ENCODE data around the gene MOCS3. TPM values are rescaled to one million over a fixed set of nuclear protein-coding genes. Genes with fewer than 3 reads are reported as not detected.
A peak's percentile ranks its signal among the peaks of the same experiment; 100 is the strongest.

MOCS3 gene, protein sequence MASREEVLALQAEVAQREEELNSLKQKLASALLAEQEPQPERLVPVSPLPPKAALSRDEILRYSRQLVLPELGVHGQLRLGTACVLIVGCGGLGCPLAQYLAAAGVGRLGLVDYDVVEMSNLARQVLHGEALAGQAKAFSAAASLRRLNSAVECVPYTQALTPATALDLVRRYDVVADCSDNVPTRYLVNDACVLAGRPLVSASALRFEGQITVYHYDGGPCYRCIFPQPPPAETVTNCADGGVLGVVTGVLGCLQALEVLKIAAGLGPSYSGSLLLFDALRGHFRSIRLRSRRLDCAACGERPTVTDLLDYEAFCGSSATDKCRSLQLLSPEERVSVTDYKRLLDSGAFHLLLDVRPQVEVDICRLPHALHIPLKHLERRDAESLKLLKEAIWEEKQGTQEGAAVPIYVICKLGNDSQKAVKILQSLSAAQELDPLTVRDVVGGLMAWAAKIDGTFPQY
- total RNA-seq (1 to 10 TPM; 8.8 to 8.9 TPM), polyA plus RNA-seq (1 to 10 TPM; 3.9 to 4.9 TPM)

DNA sequence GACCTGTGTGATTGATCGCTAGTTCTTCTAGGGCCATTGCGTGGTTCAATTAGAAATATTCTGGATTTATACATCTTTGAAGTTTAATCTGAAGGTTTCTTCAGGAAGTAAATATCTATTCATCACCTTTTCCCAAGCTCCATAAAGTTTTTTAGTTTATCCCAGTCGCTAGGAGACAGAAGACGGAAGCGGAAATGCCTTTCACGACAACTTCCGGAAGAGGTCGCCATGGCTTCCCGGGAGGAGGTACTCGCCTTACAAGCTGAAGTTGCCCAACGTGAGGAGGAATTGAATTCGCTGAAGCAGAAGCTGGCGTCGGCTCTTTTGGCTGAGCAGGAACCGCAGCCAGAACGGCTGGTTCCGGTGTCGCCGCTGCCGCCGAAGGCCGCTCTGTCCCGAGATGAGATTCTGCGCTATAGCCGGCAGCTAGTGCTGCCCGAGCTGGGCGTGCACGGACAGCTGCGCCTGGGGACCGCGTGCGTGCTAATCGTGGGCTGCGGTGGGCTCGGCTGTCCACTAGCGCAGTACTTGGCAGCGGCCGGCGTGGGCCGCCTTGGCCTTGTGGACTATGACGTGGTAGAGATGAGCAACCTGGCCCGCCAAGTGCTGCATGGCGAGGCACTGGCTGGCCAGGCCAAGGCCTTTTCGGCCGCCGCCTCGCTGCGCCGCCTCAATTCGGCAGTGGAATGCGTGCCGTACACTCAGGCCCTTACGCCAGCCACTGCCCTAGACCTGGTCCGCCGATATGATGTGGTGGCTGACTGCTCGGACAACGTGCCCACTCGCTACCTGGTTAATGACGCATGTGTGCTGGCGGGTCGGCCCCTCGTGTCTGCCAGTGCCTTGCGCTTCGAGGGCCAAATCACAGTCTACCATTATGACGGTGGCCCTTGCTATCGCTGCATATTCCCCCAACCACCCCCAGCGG lies at the start of gene MOCS3:
MOCS3 (plus strand) TSS at position 204 of the 928 bp plus-strand sequence; CDS start at position 229, 25 bp downstream.
- CTCF ChIA-PET (ENCODE audit: partially characterized antibody): interaction anchor here (0.8 to 3.3 kb wide), 10 partner anchors 11 to 210 kb away, joined by 4 to 29 read pairs (median 4); partner anchors contain the start of genes ADNP and BCAS4
- Mint-ChIP-seq H3K4me3 (peak within 1 kb of the TSS; percentile 91 to 98 (median 96)), H3K9me3 (peaks cover 0 to 6% (median 0%) of the 10 kb centered on the region in 8 donors), H3K4me1 (peaks cover 23 to 68% (median 52%) of the 10 kb centered on the region in 4 donors), H3K36me3 (peaks cover 4 to 37% of the 10 kb centered on the region in 2 donors), H3K27me3 (no peaks in the 10 kb centered on the region), H3K27ac (peak within 1 kb of the TSS; percentile 96 to 100 (median 100))
- Histone ChIP-seq H3K36me3 (ENCODE audit: insufficient read depth, low read length) (peaks cover 2% of the 10 kb centered on the region), H3K27ac (ENCODE audit: low read depth, low read length) (peak within 1 kb of the TSS; percentile 91), H3K9me3 (ENCODE audit: control insufficient read depth in 1 of 2, low read length in 2 of 2) (no peaks in the 10 kb centered on the region), H3K4me1 (ENCODE audit: insufficient read depth, low read length) (peaks cover 40% of the 10 kb centered on the region), H3K4me3 (ENCODE audit: low read length in 2 of 2) (peak within 1 kb of the TSS; percentile 86 to 90), H3K27me3 (ENCODE audit: insufficient read depth, low read length) (no peaks in the 10 kb centered on the region)
- DNase-seq: peak; percentile 93
- POLR2A ChIA-PET (ENCODE audit: partially characterized antibody): interaction anchor here (0.7 to 3.4 kb wide), 16 partner anchors 9 to 1233 kb away, joined by 3 to 153 read pairs (median 6); partner anchors contain the start of genes ADNP, BCAS4 and PARD6B
- intact Hi-C loops (cut with micrococcal nuclease): loop anchor here (1.0 kb wide), 4 partner anchors 28 to 228 kb away; partner anchors contain the start of genes ADNP and PARD6B

DNA sequence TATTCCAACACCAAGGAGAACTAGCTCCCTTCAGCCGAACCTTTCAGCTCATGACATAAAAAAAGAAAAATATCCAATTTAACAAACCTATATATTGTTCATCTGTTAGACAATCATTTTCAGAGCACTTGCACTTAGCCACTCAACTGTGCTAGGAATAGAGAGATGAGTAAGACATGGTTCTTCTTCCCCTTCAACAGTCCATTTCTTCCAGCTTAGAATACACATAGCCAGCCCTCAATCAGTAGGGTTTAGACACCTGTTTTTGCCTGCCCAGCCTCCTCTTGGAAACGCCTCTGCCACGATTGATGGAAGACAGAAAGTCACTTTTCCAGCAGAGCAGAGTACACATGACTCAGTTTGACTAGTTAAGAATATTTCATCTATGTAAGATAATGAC lies 49.2 kb upstream of the MOCS3 start:
- Mint-ChIP-seq H3K27ac (peak overlapping the region in 5 of 7 donors; percentile 10 to 85 (median 74)), H3K27me3 (no peaks in the 10 kb centered on the region), H3K36me3 (peaks cover 3 to 23% of the 10 kb centered on the region in 2 donors), H3K4me1 (peaks cover 44 to 83% (median 61%) of the 10 kb centered on the region in 4 donors), H3K9me3 (no peaks in the 10 kb centered on the region), H3K4me3 (peak overlapping the region in 2 of 8 donors; percentile 11 to 43)
- CTCF ChIA-PET (ENCODE audit: partially characterized antibody): interaction anchor here (0.8 to 2.4 kb wide), 5 partner anchors 13 to 27 kb away, joined by 3 to 12 read pairs (median 5); partner anchors contain the start of gene ADNP
- Histone ChIP-seq H3K9me3 (ENCODE audit: control insufficient read depth in 1 of 2, low read length in 2 of 2) (no peaks in the 10 kb centered on the region), H3K27me3 (ENCODE audit: insufficient read depth, low read length) (no peaks in the 10 kb centered on the region), H3K4me1 (ENCODE audit: insufficient read depth, low read length) (peaks cover 77% of the 10 kb centered on the region), H3K27ac (ENCODE audit: low read depth, low read length) (no peak overlapping the region), H3K4me3 (ENCODE audit: low read length in 2 of 2) (no peak overlapping the region), H3K36me3 (ENCODE audit: insufficient read depth, low read length) (no peaks in the 10 kb centered on the region)
- no peak for DNase-seq
- POLR2A ChIA-PET (ENCODE audit: partially characterized antibody): interaction anchor here (1.5 to 1.6 kb wide), 2 partner anchors 20 to 22 kb away, joined by 4 to 6 read pairs; partner anchors contain the start of gene ADNP
- intact Hi-C loops (cut with micrococcal nuclease): no loop called here

DNA sequence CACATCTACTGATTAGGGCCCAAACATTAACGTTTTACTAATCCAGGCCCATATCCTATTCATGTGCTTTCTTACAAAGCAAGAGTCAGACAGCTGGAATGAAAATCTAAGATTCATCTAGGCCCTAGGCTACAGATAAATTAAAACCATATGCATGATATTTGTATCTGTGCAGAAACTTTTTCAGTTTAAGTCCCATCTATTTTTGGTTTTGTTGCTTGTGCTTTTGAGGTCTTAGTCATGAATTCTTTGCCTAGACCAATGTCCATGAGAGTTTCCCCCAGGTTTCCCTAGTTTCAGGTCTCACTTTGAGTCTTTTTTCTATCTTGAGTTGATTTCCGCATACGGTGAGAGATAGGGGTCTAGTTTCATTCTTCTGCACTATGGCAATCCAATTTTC lies 47.6 kb upstream of the MOCS3 start:
- Histone ChIP-seq H3K9me3 (ENCODE audit: control insufficient read depth in 1 of 2, low read length in 2 of 2) (no peaks in the 10 kb centered on the region), H3K4me3 (ENCODE audit: low read length in 2 of 2) (no peak overlapping the region), H3K4me1 (ENCODE audit: insufficient read depth, low read length) (peaks cover 77% of the 10 kb centered on the region), H3K27me3 (ENCODE audit: insufficient read depth, low read length) (no peaks in the 10 kb centered on the region), H3K27ac (ENCODE audit: low read depth, low read length) (no peak overlapping the region), H3K36me3 (ENCODE audit: insufficient read depth, low read length) (no peaks in the 10 kb centered on the region)
- no peak for DNase-seq
- Mint-ChIP-seq H3K36me3 (peaks cover 3 to 23% of the 10 kb centered on the region in 2 donors), H3K4me3 (peak overlapping the region in 3 of 8 donors; percentile 46 to 57 (median 50)), H3K4me1 (peaks cover 51 to 84% (median 65%) of the 10 kb centered on the region in 4 donors), H3K9me3 (no peaks in the 10 kb centered on the region), H3K27ac (peak overlapping the region in 2 of 7 donors; percentile 22 to 49), H3K27me3 (no peaks in the 10 kb centered on the region)
- POLR2A ChIA-PET (ENCODE audit: partially characterized antibody): interaction anchor here (0.9 kb wide), 1 partner anchor 19 kb away, joined by 5 read pairs; no protein-coding TSS in a partner anchor
- CTCF ChIA-PET (ENCODE audit: partially characterized antibody): interaction anchor here (1.3 to 2.4 kb wide), 3 partner anchors 19 to 117 kb away, joined by 3 to 12 read pairs (median 6); partner anchors contain the start of gene BCAS4
- intact Hi-C loops (cut with micrococcal nuclease): no loop called here

DNA sequence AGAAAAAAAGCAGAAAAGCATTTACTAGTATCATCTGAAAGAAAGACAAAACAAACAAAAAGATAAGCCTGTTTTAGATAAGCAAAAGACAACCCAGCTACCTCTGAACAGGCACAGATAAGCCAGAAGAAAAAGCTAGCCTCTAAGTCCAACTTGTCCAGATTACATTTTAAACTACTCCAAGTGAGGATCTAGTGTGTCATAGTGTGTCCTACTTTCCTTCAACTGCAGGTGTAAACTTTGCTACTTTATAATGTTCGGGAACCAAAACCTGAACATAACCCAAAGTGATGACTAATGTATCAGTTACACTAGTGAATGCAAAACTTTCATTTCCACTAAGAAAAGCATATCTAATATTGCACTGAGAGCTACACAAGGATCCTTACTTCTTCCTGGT lies 46.9 kb upstream of the MOCS3 start:
- no peaks in the 10 kb centered on the region for H3K27me3 Mint-ChIP-seq
- DNase-seq: no peak
- H3K4me3 ChIP-seq (ENCODE audit: low read length in 2 of 2): no peak overlapping the region
- CTCF ChIA-PET (ENCODE audit: partially characterized antibody): interaction anchor here (1.3 to 2.4 kb wide), 3 partner anchors 18 to 117 kb away, joined by 3 to 12 read pairs (median 6); partner anchors contain the start of gene BCAS4
- peaks cover 3 to 23% of the 10 kb centered on the region in 2 donors for H3K36me3 Mint-ChIP-seq
- POLR2A ChIA-PET (ENCODE audit: partially characterized antibody): interaction anchor here (0.6 to 0.8 kb wide), 2 partner anchors 15 to 20 kb away, joined by 3 read pairs; no protein-coding TSS in a partner anchor
- no peaks in the 10 kb centered on the region for H3K27me3 ChIP-seq (ENCODE audit: insufficient read depth, low read length)
- H3K27ac ChIP-seq (ENCODE audit: low read depth, low read length): no peak overlapping the region
- H3K36me3 ChIP-seq (ENCODE audit: insufficient read depth, low read length): no peaks in the 10 kb centered on the region
- H3K9me3 ChIP-seq (ENCODE audit: control insufficient read depth in 1 of 2, low read length in 2 of 2): no peaks in the 10 kb centered on the region
- H3K4me1 ChIP-seq (ENCODE audit: insufficient read depth, low read length): peaks cover 79% of the 10 kb centered on the region
- peak overlapping the region in 3 of 8 donors; percentile 46 to 57 (median 50) for H3K4me3 Mint-ChIP-seq
- H3K9me3 Mint-ChIP-seq: no peaks in the 10 kb centered on the region
- peak overlapping the region; percentile 15 to 83 (median 51) for H3K27ac Mint-ChIP-seq
- intact Hi-C loops (cut with micrococcal nuclease): no loop called here
- peaks cover 53 to 86% (median 71%) of the 10 kb centered on the region in 4 donors for H3K4me1 Mint-ChIP-seq

DNA sequence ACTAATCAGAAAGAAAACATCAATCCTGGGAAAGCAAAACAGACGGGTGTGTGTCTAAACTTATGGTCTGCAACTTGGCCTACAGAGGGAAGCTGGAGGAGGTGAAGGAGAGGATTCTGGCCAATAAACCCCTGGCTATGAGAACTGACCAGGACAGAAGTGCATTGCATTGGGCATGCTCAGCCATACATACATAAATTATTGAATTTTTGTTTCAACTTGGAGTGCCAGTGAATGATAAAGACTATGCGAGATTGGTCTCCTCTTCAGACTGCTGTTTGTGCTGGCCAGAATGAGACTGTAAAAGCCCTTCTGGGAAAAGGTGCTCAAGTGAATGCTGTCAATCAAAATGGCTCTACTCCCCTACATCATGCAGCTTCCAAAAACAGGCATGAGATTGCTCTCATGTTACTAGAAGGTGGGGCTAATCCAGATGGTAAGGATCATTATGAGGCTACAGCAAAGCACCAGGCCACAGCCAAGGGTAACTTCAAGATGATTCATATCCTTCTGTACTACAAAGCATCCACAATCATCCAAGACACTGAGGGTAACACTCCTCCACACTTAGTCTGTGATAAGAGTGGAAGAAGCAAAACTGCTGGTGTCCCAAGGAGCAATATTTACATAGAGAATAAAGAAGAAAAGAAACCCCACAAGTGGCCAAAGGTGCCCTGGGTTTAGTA lies 44.8 kb upstream of the MOCS3 start:
- no peak overlapping the region for H3K4me3 ChIP-seq (ENCODE audit: low read length in 2 of 2)
- H3K4me1 Mint-ChIP-seq: peaks cover 67 to 94% (median 80%) of the 10 kb centered on the region in 4 donors
- no peaks in the 10 kb centered on the region for H3K27me3 ChIP-seq (ENCODE audit: insufficient read depth, low read length)
- peak overlapping the region in 1 of 8 donors; percentile 23 for H3K4me3 Mint-ChIP-seq
- ChIA-PET CTCF (ENCODE audit: partially characterized antibody) (interaction anchor here (1.7 kb wide), 1 partner anchor 123 kb away, joined by 6 read pairs; no protein-coding TSS in a partner anchor), POLR2A (ENCODE audit: partially characterized antibody) (interaction anchor here (1.8 to 3.8 kb wide), 2 partner anchors 17 to 45 kb away, joined by 6 to 33 read pairs; partner anchors contain the start of genes ADNP, DPM1 and MOCS3)
- H3K4me1 ChIP-seq (ENCODE audit: insufficient read depth, low read length): peaks cover 88% of the 10 kb centered on the region
- H3K27ac Mint-ChIP-seq: peak overlapping the region in 5 of 7 donors; percentile 32 to 76 (median 55)
- peaks cover 0 to 26% of the 10 kb centered on the region in 2 donors for H3K36me3 Mint-ChIP-seq
- H3K9me3 Mint-ChIP-seq: no peaks in the 10 kb centered on the region
- no peaks in the 10 kb centered on the region for H3K9me3 ChIP-seq (ENCODE audit: control insufficient read depth in 1 of 2, low read length in 2 of 2)
- no peak for DNase-seq
- no peak overlapping the region for H3K27ac ChIP-seq (ENCODE audit: low read depth, low read length)
- H3K36me3 ChIP-seq (ENCODE audit: insufficient read depth, low read length): no peaks in the 10 kb centered on the region
- intact Hi-C loops (cut with micrococcal nuclease): no loop called here
- no peaks in the 10 kb centered on the region for H3K27me3 Mint-ChIP-seq

DNA sequence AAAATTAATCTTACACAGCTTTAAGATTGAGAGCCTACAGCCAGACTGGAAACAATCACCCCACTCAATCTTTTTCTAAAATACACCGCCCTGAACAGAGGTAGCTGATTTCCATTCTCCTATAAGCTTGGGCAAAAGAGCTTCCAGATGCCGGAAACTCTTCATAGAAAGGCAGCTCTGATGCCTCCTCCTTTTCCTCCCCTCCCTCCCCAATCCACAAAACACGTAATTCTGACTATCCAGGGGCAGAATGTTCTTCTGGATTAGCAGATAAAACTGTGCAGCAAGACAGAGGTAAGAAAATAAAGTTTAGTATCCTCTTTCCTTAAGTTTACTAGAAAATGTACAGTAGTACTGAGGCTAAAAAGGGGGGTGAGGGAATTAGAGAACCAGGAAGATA lies 43.2 kb upstream of the MOCS3 start:
- H3K4me1 ChIP-seq (ENCODE audit: insufficient read depth, low read length): peaks cover 85% of the 10 kb centered on the region
- no peaks in the 10 kb centered on the region for H3K9me3 ChIP-seq (ENCODE audit: control insufficient read depth in 1 of 2, low read length in 2 of 2)
- H3K27me3 ChIP-seq (ENCODE audit: insufficient read depth, low read length): no peaks in the 10 kb centered on the region
- no peak for DNase-seq
- H3K27ac ChIP-seq (ENCODE audit: low read depth, low read length): no peak overlapping the region
- CTCF ChIA-PET (ENCODE audit: partially characterized antibody): interaction anchor here (0.7 to 3.0 kb wide), 8 partner anchors 9 to 125 kb away, joined by 3 to 27 read pairs (median 5); partner anchors contain the start of genes ADNP and BCAS4
- peaks cover 66 to 94% (median 80%) of the 10 kb centered on the region in 4 donors for H3K4me1 Mint-ChIP-seq
- peak overlapping the region in 3 of 8 donors; percentile 1 to 32 (median 31) for H3K4me3 Mint-ChIP-seq
- no peaks in the 10 kb centered on the region for H3K27me3 Mint-ChIP-seq
- intact Hi-C loops (cut with micrococcal nuclease): no loop called here
- POLR2A ChIA-PET (ENCODE audit: partially characterized antibody): interaction anchor here (0.7 to 3.8 kb wide), 4 partner anchors 9 to 125 kb away, joined by 3 to 33 read pairs (median 5); partner anchors contain the start of genes ADNP, DPM1 and MOCS3
- no peak overlapping the region for H3K4me3 ChIP-seq (ENCODE audit: low read length in 2 of 2)
- H3K36me3 ChIP-seq (ENCODE audit: insufficient read depth, low read length): no peaks in the 10 kb centered on the region
- peak overlapping the region in 5 of 7 donors; percentile 24 to 89 (median 25) for H3K27ac Mint-ChIP-seq
- peaks cover 4 to 28% of the 10 kb centered on the region in 2 donors for H3K36me3 Mint-ChIP-seq
- no peaks in the 10 kb centered on the region for H3K9me3 Mint-ChIP-seq

Data from CD4-positive, alpha-beta memory T cell (primary cell).